GM19239 (cell line): ENCODE data around the gene DAB1.

ENCODE experiments used
- DNase-seq: peaks from one replicate; pipeline ENCODE4 v3.0.0; 2011; ENCODE audit warnings: low spot score; ENCODE audit not compliant: insufficient read length
- FAIRE-seq: peaks from 2 replicates; lab custom pipeline; 2011; peaks lifted over from hg19 to GRCh38; lab: Jason Lieb, UNC

DAB1 gene

DNA sequence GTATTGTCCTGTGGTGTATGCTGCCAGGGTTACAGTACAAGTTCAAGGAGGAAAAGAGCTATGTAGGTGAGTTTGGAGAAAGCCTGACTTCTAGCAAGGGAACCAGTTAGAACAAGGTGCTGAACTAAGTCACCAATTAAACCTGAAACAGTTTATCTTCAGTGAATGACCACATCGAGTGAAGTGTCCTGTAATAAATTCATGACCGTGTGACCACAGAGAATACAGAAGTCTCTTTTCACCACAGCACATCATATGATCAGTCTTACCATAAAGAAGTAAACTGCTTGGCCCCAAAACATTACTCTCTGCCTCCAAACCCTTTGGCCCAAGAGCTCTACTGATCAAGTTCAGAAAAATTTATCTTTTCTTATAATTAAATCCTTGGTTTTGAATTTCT, 141.4 kb downstream of the DAB1 start:
- FAIRE-seq, result no peak

DNA sequence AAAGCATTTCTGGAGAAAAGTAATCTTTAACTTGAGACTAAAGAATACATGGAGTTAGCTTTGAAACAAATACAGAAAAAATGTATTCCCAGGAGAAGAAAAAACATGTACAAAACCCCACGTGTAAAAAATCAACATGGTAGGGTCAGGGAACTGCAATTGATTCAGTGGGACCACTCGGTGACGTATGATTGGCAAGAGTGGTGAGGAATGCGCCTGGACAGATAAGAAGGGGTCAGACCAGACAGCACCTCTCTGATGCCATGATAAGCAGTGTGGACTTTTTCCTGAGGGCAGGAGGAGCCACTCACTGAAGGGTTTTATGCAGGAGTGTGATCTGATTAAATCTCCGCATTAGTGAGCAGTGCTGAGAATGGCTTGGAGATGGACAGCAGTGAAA, 142.5 kb downstream of the DAB1 start:
- FAIRE-seq (no peak), DNase-seq (no peak)

More for the DNA sequence above, 141.4 kb downstream of the DAB1 start:
- no peak for DNase-seq

DNA sequence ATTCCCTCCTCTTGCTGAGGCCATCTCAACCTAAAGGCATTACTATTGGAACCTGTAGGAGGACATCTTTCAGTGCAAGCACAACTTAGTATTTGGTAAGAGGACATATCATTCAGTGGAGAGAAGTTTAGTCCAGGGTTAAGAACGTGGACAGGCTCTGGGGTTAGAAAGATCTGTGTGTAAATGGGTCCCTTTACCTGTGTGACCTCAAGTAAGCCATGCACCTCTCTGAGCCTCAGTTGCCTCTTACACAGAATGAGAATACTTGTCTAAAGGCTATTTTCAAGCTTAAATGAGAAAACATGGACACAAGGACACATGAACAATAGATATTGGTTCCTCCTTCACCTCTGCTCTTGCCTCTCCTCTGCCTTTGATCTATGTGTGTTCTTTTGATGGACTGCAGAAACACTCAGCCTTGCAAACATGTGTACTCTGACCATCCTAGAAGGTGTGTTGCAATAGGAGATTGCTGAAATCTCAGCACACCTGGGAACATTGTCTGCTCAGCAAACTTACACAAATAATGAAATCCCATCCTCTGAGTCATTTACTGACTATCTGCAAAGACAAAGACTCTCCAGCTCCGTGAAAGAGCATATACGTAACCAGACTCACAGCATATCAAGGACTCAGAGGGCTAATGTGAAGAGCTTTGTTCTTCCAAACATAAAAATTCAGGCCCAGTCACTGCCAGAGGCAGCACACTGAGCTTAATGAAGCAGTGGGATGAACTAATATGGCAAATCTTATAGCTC, 143.8 kb downstream of the DAB1 start:
- DNase-seq, result no peak
- no peak for FAIRE-seq

DNA sequence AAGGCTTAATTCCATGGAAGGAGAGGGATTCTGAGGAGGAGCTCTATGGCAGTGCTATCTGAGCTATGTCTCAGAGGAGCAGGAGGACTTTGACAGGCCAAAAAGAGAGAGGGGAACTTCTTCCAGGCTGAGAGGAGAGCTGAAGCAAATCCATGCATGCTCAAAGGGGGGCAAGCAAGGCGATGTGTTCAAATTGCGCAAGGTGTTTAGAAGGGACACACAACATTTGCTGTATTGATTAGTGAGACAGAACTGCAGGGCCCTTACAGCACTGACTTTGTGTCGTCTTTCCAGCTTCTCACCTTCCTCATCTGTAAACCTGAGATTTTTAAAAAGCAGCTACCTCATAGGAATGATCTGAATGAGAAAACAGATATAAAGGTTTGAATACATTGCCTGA, 145.3 kb downstream of the DAB1 start:
- no peak for DNase-seq
- FAIRE-seq, result no peak

DNA sequence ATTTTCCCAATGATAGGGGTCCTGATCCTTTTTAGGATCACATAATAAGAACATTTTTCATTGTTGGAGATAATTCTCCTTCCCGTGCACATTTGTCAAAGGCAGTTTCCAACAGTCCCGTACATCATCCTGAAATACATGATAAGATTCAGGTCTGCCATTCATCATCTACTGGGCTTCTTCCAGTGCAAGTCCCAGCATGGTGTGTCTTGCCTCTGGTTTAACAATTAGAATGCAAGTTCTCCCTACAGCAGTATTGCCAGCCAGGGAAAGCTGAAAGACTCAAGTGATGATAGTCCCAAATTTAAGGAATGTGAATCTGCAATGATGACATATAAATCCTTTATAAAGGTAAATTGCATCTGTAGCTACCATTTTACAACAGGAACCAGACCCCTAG, 146.2 kb downstream of the DAB1 start:
- DNase-seq (no peak), FAIRE-seq (no peak)

DNA sequence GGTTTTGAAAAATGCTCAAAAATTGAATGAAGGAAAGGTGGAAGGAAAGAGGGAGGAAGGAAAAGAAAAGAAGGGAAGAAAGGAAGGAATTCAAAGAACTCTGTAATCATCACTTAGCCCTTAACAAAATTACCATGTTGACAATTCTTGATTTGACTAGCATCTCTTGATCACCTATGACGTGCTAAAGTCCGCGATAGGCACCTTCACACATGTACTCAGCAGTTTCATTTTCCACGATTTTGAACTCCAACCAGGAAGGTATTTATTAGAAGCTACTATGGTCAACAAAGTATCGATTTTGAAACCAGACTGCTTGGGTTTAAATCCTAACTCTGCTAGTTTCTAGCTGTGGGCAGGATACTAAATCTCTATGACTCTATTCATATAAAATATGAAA, 146.9 kb downstream of the DAB1 start:
- FAIRE-seq, result no peak
- DNase-seq, result no peak

DNA sequence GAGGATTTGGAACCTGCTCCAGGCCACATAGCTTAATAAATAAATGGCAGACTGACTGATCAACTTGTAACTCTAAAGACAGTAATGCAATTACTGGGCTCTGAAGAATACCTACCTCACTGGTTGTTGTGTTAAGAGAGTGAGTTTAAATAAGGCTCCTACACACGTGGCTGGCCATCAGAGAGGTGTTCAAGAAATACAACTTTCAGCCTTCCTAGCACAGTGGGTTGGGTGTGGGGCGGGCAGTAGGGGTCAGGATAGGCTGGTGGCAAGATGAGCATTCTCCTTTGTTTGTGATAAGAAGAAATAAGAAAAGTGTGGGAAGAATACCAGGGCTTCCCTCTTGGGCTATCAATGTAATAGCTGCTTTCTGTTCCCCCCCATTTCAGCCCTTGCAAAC, 151.3 kb downstream of the DAB1 start:
- FAIRE-seq (no peak), DNase-seq (no peak)

DNA sequence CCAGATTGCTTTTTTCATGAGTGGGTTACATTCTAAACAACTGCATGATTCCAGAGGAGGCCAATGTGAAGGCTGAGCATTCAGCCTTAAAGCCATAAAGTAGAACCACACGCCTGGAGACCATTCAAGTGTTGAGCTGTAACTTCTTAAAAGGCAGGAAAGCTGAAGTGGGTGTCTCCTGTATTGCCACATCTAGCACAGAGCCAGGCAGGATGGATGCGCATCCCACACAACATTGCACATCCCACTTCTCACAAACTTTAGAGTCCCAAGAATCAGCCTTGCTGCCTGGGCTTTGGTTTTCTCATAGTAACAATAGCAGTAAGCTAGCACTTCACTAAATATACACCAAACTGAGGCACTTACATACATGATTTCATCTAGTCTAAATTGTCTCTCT, 151.7 kb downstream of the DAB1 start:
- DNase-seq, result no peak

DNA sequence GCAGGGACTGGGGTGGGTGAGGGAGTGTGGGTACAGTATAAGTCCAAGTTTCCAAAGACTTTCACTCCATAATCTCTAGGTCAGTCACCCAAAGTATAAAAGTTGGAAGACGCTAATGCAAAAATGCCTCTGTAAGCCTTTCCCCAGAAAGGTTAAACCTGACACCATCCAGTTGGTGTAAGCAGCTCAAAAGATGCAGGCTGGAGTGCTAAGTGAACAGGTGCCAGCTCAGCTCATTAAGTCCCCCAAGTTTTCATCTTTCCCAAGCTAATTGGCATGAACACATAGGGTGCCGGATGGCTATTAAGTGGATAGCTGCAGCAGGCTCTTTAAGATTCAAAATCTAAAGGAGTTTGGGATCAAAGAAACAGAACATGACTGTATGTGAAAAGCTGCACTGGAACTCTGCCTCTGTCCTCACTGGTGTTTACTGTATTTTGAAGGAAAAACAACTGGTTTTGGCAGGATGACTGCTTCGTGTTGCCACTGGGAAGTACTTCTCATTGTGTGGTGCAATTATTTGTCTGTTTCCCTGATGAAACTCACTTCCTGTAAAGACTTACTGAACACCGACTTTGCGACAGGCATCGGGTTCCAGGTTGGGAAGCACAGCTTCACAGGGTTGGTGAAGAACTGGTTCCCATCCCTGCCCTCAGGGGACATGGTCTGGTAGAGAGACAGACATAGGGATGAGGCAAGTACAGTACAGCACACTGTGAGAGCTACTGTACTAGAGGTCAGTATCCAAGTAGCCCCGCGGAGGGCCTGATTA, 152.7 kb downstream of the DAB1 start:
- DNase-seq (no peak), FAIRE-seq (no peak)

More for the DNA sequence above, 151.7 kb downstream of the DAB1 start:
- FAIRE-seq, result no peak

DNA sequence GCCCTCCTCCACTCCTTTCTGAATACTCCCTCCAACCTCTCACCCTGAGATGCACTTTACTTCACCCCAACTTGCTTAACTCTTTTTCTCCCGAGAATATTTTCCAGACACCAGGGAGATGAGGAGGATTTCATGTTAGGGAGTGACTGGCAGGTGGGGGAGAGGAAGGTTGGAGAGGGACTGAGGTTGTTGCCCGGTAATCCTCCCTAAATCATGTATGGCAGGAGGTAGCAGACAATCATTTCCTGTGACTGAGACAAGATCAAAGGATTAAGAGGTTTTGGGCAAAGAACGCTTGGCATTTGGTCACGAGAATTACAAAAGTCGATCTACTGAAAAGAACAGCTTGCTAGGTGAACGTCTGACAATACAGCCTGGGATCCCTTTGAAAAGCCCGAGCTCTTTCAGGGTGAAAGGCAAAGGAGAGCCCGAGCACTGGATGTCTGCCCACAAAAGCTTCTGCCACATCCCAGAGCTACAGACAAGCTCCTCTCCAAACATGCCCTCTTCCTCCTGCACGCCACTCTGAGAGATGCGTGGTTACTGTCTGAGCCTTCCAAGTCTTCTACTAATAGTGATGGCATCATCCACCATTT, 154.1 kb downstream of the DAB1 start:
- no peak for FAIRE-seq
- no peak for DNase-seq

DNA sequence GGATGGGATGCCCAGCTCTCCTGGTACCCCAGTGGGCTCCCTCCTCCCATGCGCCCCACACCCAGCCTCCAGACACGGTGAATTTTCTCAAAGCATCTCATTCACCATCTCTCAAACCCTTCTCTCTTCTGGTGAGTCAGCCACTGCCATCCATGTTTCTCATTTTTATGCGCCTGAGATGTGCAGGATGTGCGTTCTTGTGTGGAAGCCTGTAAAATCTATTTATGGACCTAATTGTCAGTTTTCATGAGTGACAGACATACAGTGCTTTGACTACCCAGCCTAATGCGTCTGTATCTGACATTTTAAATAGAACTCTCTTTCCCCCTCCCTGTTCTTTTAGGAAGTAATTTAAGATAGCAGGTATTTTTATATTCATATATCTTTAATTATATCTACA, 158.8 kb downstream of the DAB1 start:
- DNase-seq (no peak), FAIRE-seq (no peak)

DNA sequence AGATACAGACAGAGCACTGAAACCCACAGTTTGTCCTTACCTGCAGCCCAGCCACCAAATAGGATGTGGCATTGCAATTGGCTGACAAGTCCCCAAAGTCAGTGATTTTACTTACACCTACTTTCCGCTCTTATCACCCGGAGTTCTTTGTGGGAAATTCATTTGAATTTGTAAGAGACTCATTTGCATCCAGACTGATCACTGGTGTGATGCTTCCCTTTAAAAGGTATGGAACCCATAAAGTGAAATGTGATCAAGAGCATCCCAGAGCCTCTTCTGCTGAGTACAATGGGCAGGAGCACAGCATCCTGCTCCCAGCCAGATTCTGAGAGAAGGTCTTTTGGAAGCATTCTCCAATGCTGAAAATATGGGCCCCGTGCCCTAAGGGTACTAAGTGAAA, 161.4 kb downstream of the DAB1 start:
- no peak for DNase-seq

DNA sequence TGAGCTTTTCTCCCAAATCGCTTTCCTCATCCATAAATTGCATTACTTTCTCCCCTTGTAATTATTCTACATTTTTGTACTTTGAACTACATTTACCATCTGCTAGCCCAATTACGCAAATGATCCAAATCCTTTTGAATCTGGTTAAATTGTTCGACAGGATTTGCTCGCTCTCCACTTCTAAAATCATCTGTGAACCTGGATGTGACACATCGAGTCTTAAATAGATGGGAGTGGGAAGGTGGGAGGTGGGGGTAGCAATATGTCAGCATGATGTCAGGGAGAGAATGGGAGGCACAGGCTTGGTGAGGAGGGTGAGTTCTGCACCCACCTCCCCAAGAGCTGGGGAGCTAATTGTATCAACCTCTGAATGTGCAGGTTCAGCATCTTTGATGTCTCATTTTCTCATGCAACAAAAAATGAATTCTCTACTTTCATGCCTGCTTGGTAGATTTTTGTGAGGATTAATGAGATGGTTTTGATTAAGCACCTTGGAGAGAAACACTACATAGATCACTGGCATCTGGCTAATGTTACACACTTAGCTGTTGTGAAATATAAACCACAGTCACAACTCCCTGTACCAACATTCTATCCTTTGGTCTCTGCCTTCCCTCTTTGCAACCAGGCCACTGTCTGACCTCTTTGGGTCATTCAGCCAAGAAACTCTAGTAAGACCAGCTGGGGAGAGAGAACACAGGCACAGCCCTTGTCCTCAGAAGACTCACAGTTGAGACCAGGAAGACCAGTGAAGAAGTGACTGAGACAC, 165.1 kb downstream of the DAB1 start:
- no peak for DNase-seq
- no peak for FAIRE-seq

More for the DNA sequence above, 161.4 kb downstream of the DAB1 start:
- FAIRE-seq, result no peak

DNA sequence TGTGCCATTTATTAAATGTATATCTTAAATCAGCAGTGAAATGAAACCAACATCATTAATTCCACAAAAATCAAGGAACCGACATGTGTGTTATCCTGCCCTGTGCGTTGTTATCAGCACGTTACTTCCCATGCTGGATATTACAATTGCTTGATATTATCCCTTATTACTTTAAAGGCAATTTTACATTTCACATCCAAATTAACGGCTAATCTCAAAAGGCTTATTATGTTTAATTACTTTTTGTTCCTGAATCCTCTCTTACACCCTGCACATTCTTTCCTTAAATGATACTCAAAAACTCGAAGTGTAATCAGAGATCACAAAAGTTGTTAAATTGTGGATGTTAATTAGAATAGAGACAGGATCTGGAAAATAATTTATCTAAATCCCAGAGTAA, 167.9 kb downstream of the DAB1 start:
- FAIRE-seq (no peak), DNase-seq (no peak)

DNA sequence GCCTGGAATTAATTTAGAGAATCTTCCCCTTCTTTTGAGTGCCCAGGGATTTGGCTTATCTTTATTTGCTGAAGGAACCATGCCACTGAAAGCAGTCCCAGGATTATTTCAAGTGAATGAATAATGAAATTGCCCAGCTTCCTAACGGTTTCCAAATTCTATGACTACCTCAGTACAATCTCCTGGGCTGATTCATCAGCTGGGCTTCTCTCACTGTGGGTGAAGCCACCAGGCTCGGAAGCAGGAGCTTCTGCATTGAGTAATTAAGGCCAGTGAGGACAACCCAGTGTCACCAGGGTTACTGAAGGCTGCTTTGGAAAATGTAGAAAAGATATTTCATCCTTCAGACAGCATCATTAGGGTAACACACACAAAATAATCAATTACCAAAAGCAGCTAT, 169.8 kb downstream of the DAB1 start:
- DNase-seq, result no peak

DNA sequence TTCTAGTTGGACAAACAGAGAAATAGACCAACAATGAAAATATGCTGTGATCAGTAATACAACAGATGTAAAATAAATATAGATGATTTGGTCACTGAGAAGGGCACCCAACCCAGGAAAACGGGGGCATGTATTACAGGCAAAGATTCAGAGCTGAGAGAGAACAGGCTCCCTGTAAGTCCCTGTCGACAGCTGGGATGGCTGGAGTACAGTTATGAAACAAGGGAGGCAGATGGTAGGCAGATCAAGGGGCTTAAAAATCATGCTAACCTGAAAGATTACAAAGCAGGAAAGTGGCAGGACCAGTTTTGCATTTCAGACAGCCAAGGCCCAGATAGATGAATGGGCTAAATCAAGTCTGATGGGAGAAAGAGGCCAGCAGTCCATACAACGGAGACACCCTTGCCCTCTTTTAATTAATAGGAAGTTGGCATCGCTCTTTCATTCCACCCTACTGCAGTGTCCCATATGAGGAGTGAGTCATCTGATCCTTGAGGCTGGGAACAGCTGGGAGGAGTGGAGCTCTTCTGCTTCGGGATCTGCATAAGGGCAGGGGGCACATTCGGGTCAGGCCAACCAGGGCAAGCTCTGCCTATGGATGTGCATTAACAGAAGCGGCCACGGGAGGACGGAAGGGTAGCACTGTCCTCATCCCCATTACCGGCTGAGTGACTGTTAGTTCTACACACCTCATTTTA, 171.1 kb downstream of the DAB1 start:
- FAIRE-seq (no peak), DNase-seq (no peak)

More for the DNA sequence above, 169.8 kb downstream of the DAB1 start:
- no peak for FAIRE-seq

DNA sequence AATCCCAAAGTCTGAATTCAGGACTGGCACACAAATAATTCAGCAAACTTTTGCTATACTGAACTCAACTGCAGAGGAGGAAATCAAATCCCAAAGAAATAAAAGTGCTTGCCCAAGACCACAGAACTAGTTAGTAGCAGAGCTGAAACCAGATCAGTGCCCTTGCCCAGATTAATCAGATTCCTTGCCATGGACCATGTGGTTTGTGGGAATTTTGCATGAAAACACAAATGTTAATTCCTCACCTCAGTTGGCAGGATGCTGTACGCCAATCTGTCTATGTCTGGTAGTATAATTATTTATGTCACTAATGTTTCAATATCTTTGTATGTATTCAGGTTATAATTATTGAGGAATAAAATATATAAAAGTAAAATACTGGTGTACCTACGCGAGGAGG, 173.8 kb downstream of the DAB1 start:
- FAIRE-seq (no peak), DNase-seq (no peak)

DNA sequence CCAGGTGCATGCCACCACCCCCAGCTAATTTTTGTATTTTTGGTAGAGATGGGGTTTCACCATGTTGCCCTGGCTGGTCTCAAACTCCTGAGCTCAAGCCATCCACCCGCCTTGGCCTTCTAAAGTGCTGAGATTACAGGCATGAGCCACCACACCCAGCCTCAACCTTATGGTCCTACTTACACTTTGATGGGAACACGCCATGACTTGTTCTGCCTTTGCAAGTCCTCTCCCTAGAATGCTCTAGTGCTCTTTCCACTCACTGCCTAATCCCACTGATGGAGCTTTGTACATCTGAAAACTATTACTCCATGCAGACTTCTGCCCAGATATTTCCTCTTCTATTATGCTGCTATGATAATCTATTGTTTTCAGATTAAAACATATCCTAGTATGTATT, 174.3 kb downstream of the DAB1 start:
- no peak for FAIRE-seq
- no peak for DNase-seq

DNA sequence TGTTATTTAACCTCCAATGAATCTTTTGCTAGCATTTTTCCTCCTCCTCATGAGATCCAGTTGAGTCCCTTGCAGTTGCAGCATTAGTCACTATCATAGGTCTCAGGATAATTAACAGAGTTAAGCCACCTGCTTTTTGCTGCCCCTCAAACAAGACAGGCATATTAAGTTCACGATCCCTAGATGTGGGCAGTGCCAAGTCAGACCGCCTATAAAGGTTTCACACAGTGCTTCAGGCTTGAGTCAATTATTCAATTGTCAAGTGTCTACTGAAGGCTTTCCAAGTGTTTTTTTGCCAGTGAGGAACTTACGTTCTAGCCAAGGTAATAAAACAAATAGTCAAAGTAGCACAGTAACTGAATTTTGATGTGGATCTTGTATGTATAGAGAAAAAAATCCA, 175.0 kb downstream of the DAB1 start:
- no peak for DNase-seq

DNA sequence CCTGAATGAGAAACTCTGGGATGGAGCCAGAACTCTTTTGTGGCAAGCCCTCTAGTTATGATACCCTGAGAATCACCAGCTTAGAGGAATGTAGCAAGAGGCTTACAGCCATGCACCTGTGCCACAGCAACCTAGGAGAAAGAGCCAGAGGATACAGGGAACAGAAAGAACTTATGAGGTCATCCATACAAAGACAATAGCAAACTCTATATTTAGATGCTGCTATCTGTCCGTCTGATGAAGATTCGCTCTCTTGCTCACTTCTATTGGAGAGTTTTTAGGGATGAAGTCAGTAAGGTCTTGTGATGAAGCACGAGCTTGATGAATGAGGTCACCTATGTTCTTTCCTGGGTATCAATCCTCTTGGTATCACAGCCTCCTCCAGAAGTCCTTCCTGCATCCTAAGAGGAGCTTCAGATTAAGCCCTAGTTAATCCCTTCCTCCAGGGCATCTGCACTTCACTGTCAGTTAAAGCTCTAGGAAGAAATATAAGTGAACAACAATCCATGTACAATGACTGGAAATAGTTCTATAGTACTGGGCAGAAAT, 185.6 kb downstream of the DAB1 start:
- DNase-seq, result no peak
- FAIRE-seq, result no peak

More for the DNA sequence above, 175.0 kb downstream of the DAB1 start:
- no peak for FAIRE-seq
